ENCODE data around the gene UBAP1.

Gene UBAP1

GRCh38 chr9:34232201-34232600, 53.4 kb downstream of the UBAP1 start:
- H3K27me3 ChIP-seq (ENCODE audit: insufficient read depth, poor library complexity, severe bottlenecking) = no peaks in the 10 kb centered on the region
- no peak overlapping the region for H3K27ac ChIP-seq (replicated peaks)
- no peak for DNase-seq (ENCODE audit: low read depth in 1 of 2, low spot score in 1 of 2)
- TF ChIP-seq CTCF (IDR thresholded peaks at IDR 0.05; ENCODE audit: insufficient read depth, low read length) (no peak), GABPA (IDR thresholded peaks at IDR 0.05; ENCODE audit: low read depth) (no peak), SPI1 (IDR thresholded peaks at IDR 0.05; ENCODE audit: borderline replicate concordance, low read depth) (no peak), POLR2AphosphoS5 (IDR thresholded peaks at IDR 0.05; ENCODE audit: low read depth) (no peak)
- TF ChIP-seq, protein P1, sequence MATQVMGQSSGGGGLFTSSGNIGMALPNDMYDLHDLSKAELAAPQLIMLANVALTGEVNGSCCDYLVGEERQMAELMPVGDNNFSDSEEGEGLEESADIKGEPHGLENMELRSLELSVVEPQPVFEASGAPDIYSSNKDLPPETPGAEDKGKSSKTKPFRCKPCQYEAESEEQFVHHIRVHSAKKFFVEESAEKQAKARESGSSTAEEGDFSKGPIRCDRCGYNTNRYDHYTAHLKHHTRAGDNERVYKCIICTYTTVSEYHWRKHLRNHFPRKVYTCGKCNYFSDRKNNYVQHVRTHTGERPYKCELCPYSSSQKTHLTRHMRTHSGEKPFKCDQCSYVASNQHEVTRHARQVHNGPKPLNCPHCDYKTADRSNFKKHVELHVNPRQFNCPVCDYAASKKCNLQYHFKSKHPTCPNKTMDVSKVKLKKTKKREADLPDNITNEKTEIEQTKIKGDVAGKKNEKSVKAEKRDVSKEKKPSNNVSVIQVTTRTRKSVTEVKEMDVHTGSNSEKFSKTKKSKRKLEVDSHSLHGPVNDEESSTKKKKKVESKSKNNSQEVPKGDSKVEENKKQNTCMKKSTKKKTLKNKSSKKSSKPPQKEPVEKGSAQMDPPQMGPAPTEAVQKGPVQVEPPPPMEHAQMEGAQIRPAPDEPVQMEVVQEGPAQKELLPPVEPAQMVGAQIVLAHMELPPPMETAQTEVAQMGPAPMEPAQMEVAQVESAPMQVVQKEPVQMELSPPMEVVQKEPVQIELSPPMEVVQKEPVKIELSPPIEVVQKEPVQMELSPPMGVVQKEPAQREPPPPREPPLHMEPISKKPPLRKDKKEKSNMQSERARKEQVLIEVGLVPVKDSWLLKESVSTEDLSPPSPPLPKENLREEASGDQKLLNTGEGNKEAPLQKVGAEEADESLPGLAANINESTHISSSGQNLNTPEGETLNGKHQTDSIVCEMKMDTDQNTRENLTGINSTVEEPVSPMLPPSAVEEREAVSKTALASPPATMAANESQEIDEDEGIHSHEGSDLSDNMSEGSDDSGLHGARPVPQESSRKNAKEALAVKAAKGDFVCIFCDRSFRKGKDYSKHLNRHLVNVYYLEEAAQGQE (IDR thresholded peaks at IDR 0.05; ENCODE audit: insufficient replicate concordance, low read depth) = no peak
- H3K4me3 ChIP-seq (replicated peaks; ENCODE audit: insufficient read depth, low read length) = no peak overlapping the region

DNA sequence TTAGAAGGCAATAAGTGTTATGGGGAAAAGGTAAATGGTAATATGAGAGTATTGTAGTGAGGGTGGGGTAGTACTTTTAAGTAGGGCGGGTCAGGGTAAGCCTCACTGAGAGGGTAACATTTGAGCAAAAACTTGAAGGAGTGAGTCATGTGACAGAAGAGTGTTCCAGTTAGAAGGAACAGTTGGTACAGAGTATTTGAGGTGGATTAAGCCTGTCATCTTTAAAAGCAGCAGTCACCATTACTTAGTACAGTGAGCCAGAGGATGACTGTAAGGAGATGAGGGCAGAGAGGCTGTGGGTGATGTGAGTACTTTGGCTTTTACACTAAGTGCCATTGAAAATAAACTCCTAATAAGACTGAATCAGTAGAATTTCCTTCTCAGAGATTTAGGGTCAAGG, 54.8 kb downstream of the UBAP1 start:
- TF ChIP-seq GABPA (IDR thresholded peaks at IDR 0.05; ENCODE audit: low read depth) = no peak
- no peak overlapping the region for H3K4me3 ChIP-seq (replicated peaks; ENCODE audit: insufficient read depth, low read length)
- no peaks in the 10 kb centered on the region for H3K27me3 ChIP-seq (ENCODE audit: insufficient read depth, poor library complexity, severe bottlenecking)
- no peak for DNase-seq (ENCODE audit: low read depth in 1 of 2, low spot score in 1 of 2)
- H3K27ac ChIP-seq (replicated peaks) = no peak overlapping the region

DNA sequence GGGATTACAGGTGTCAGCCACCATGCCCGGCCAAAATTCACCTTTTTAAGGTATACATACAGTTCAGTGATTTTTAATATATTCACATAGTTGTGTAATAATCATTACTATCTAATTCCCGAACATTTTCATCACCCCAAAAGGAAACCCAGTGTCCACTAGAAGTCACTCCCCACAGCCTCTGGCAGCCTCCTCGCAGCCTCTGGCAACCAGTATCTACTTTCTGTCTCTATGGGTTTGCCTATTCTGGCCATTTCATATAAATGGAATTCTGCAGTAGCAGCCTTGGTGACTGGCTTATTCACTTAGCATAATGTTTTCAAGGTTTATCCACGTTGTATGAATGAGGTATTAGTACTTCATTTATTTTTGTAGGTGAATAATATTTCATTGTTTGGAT, 59.0 kb downstream of the UBAP1 start:
- H3K27ac ChIP-seq (replicated peaks) = no peak overlapping the region
- DNase-seq (ENCODE audit: low read depth in 1 of 2, low spot score in 1 of 2) = no peak
- no peaks in the 10 kb centered on the region for H3K27me3 ChIP-seq (ENCODE audit: insufficient read depth, poor library complexity, severe bottlenecking)
- no peak overlapping the region for H3K4me3 ChIP-seq (replicated peaks; ENCODE audit: insufficient read depth, low read length)
- TF ChIP-seq GABPA (IDR thresholded peaks at IDR 0.05; ENCODE audit: low read depth) (no peak), SPI1 (IDR thresholded peaks at IDR 0.05; ENCODE audit: borderline replicate concordance, low read depth) (no peak), CTCF (IDR thresholded peaks at IDR 0.05; ENCODE audit: insufficient read depth, low read length) (no peak), POLR2AphosphoS5 (IDR thresholded peaks at IDR 0.05; ENCODE audit: low read depth) (no peak)
- TF ChIP-seq, protein P1 (IDR thresholded peaks at IDR 0.05; ENCODE audit: insufficient replicate concordance, low read depth) = no peak

DNA sequence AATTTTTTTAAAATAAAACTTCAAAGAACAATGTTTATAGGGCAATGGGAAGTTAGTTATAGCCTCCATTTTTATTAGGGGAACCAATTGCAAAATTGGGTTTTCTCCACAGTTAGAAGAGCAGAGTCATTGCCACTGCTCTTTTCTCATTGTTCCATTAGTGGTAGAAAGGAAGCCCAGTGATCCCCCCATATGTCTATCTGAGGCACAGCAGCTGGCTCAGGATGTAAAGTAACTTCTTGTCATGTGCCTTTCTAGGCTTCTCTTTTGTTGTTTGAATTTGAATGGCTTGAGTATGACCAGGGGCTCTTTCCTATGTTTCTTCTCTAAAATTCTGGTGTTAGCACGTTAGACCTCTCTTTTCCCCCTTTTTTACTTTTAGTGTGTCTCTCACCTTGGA, 61.2 kb downstream of the UBAP1 start:
- Histone ChIP-seq H3K27me3 (ENCODE audit: insufficient read depth, poor library complexity, severe bottlenecking) (no peaks in the 10 kb centered on the region), H3K4me3 (replicated peaks; ENCODE audit: insufficient read depth, low read length) (no peak overlapping the region), H3K27ac (replicated peaks) (no peak overlapping the region)
- TF ChIP-seq GABPA (IDR thresholded peaks at IDR 0.05; ENCODE audit: low read depth) = no peak
- TF ChIP-seq, protein P1 (IDR thresholded peaks at IDR 0.05; ENCODE audit: insufficient replicate concordance, low read depth) = no peak
- TF ChIP-seq SPI1 (IDR thresholded peaks at IDR 0.05; ENCODE audit: borderline replicate concordance, low read depth) = no peak
- TF ChIP-seq POLR2AphosphoS5 (IDR thresholded peaks at IDR 0.05; ENCODE audit: low read depth) = no peak
- TF ChIP-seq CTCF (IDR thresholded peaks at IDR 0.05; ENCODE audit: insufficient read depth, low read length) = no peak
- no peak for DNase-seq (ENCODE audit: low read depth in 1 of 2, low spot score in 1 of 2)
